ENCODE measurements around the gene CHRD. TPM values are rescaled to one million over a fixed set of nuclear protein-coding genes. Genes with fewer than 3 reads are reported as not detected.

CHRD gene
- polyA plus RNA-seq, 1 of the 3 experiments (the other 2 are of a cell fraction): 0.95 TPM

GRCh38 chr3:184348057-184348382 is 31.8 kb upstream of the CHRD start (continued):
- no peak for TF ChIP-seq RCOR1 (IDR thresholded peaks at IDR 0.05; ENCODE audit: low read length)
- no peak for TF ChIP-seq RXRA (IDR thresholded peaks at IDR 0.05; ENCODE audit: borderline replicate concordance, low read depth)

DNA sequence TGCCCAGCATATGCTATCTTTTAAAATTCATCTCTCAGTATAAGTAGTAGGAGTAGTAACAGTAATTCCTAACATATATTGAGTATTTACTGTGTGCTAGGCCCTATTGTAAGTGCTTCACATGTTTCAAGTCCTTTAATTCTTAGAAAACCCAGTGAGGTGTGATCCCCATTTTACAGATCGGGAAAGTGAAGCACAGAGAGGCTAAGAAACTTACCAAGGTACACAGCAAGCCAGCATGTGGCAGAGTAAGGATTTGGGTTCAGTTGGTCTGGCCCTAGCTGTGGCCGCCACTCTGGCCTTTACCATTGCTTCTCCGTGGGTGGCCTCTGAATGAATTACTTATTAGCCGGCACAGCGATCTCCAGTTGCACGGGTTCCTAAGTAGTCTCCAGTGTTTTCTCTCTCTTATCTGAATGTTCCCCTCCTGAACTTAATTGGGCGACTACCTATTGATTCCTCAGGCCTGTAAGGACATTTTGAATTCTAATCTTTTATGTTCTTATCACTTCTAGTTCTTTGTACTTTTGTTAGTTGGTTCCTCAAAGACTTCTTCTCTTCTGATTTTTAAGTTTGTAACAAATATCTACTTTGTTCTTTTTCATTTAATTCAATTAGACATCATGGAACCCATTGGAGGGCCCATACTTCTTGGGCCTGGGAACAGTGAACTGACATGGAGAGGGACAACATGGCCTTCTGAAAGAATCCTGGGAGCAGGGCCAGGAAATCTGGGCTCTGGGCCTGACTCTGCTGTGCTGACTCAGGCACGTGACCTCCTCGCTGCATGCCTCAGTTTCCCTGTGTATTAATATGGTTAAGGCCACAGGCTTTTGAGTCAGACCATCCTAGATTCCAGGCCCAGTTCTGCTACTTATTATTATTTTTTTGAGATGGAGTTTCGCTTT is 30.0 kb upstream of the CHRD start:
- H3K4me3 ChIP-seq (ENCODE audit: low read depth in 2 of 2, low read length in 1 of 2): no peak overlapping the region
- WGBS (ENCODE audit: low lambda C conversion rate): 92% methylated on average over 10 of the region's 10 CpGs

More for the DNA sequence above, 30.0 kb upstream of the CHRD start:
- H3K27ac ChIP-seq (ENCODE audit: low read depth in 2 of 2, low read length in 1 of 2): no peak overlapping the region
- H4K20me1 ChIP-seq (ENCODE audit: insufficient read depth): no peaks in the 10 kb centered on the region
- ChIA-PET CTCF (interaction anchor here (1.5 kb wide), 1 partner anchor 11 kb away, joined by 3 read pairs; the partner anchor contains the start of genes CLCN2 and POLR2H), POLR2A (interaction anchor here (2.9 to 3.0 kb wide), 2 partner anchors 11 to 12 kb away, joined by 12 to 19 read pairs; partner anchors contain the start of gene FAM131A)
- H3K4me2 ChIP-seq: no peak overlapping the region
- no peaks in the 10 kb centered on the region for H3K9me3 ChIP-seq
- TF ChIP-seq POLR2AphosphoS5 (IDR thresholded peaks at IDR 0.05; ENCODE audit: low read depth, low read length): no peak
- TF ChIP-seq NRF1 (IDR thresholded peaks at IDR 0.05; ENCODE audit: low read depth, low read length): no peak
- TF ChIP-seq TCF12 (IDR thresholded peaks at IDR 0.05): no peak
- TF ChIP-seq FOXJ3 (CRISPR knock-in tag; IDR thresholded peaks at IDR 0.05): no peak
- TF ChIP-seq RCOR1 (IDR thresholded peaks at IDR 0.05; ENCODE audit: low read length): no peak
- no peak for TF ChIP-seq FOSL2 (IDR thresholded peaks at IDR 0.05; ENCODE audit: borderline replicate concordance, low read depth)
- no peak for TF ChIP-seq REST (IDR thresholded peaks at IDR 0.05; ENCODE audit: low read depth, low read length)
- TF ChIP-seq MXI1 (IDR thresholded peaks at IDR 0.05; ENCODE audit: low read depth, low read length): no peak
- TF ChIP-seq, protein P1, sequence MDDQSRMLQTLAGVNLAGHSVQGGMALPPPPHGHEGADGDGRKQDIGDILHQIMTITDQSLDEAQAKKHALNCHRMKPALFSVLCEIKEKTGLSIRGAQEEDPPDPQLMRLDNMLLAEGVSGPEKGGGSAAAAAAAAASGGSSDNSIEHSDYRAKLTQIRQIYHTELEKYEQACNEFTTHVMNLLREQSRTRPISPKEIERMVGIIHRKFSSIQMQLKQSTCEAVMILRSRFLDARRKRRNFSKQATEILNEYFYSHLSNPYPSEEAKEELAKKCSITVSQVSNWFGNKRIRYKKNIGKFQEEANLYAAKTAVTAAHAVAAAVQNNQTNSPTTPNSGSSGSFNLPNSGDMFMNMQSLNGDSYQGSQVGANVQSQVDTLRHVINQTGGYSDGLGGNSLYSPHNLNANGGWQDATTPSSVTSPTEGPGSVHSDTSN (IDR thresholded peaks at IDR 0.05): no peak
- TF ChIP-seq, protein P2, sequence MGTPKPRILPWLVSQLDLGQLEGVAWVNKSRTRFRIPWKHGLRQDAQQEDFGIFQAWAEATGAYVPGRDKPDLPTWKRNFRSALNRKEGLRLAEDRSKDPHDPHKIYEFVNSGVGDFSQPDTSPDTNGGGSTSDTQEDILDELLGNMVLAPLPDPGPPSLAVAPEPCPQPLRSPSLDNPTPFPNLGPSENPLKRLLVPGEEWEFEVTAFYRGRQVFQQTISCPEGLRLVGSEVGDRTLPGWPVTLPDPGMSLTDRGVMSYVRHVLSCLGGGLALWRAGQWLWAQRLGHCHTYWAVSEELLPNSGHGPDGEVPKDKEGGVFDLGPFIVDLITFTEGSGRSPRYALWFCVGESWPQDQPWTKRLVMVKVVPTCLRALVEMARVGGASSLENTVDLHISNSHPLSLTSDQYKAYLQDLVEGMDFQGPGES (IDR thresholded peaks at IDR 0.05; ENCODE audit: low read depth, low read length): no peak
- no peak for TF ChIP-seq ELF1 (IDR thresholded peaks at IDR 0.05)
- no peak for TF ChIP-seq EZH2phosphoT487 (IDR thresholded peaks at IDR 0.05; ENCODE audit: borderline replicate concordance, low read depth)
- TF ChIP-seq FOXM1 (IDR thresholded peaks at IDR 0.05; ENCODE audit: low read depth): no peak
- no peak for TF ChIP-seq JUND (IDR thresholded peaks at IDR 0.05)
- no peak for TF ChIP-seq YY1 (IDR thresholded peaks at IDR 0.05; ENCODE audit: low read depth)
- no peak for TF ChIP-seq RFX5 (IDR thresholded peaks at IDR 0.05; ENCODE audit: low read length)
- no peak for TF ChIP-seq TAF1 (IDR thresholded peaks at IDR 0.05; ENCODE audit: borderline replicate concordance, low read depth, low read length)
- TF ChIP-seq SIN3A (IDR thresholded peaks at IDR 0.05; ENCODE audit: borderline replicate concordance, low read depth, low read length): no peak
- no peak for TF ChIP-seq MEF2A (IDR thresholded peaks at IDR 0.05; ENCODE audit: borderline replicate concordance, low read depth)
- TF ChIP-seq, protein P3, sequence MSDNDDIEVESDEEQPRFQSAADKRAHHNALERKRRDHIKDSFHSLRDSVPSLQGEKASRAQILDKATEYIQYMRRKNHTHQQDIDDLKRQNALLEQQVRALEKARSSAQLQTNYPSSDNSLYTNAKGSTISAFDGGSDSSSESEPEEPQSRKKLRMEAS (IDR thresholded peaks at IDR 0.05; ENCODE audit: low read depth): no peak
- no peaks in the 10 kb centered on the region for H3K27me3 ChIP-seq (ENCODE audit: insufficient read depth)
- no peak for DNase-seq
- H3K4me1 ChIP-seq (ENCODE audit: control insufficient read depth in 1 of 2, insufficient read depth in 2 of 2, low read depth in 1 of 2, low read length in 1 of 2): peaks cover 0 to 18% of the 10 kb centered on the region in 2 experiments; a peak in 2 of 4 replicates
- H3K9me2 ChIP-seq: no peaks in the 10 kb centered on the region
- no peaks in the 10 kb centered on the region for H3F3A ChIP-seq (replicated peaks; ENCODE audit: insufficient read depth)
- H2AFZ ChIP-seq (ENCODE audit: low read depth): no peak overlapping the region
- H3K9ac ChIP-seq: no peak overlapping the region
- peaks cover 3 to 36% of the 10 kb centered on the region in 2 experiments for H3K36me3 ChIP-seq (replicated peaks in 1 of 2; ENCODE audit: control insufficient read depth in 1 of 2, insufficient read depth in 2 of 2, low read length in 1 of 2)
- H3K79me2 ChIP-seq (ENCODE audit: insufficient read depth): no peaks in the 10 kb centered on the region
